WTC11 (cell line): ENCODE results near the gene NDST4. TPM values are rescaled to one million over a fixed set of nuclear protein-coding genes. Genes with fewer than 3 reads are reported as not detected.

ENCODE experiments used
- ATAC-seq: fragments of 200-7000 bp; cut with Tn5 transposase; 2 replicates; pipeline ENCODE4 v1.10.0; 2021; ENCODE audit warnings: mild to moderate bottlenecking, moderate library complexity
- CTCF ChIA-PET: fragments of 300-600 bp; sonication (Branson Sonifier 250); formaldehyde crosslinking; loops from one replicate; lab custom pipeline; 2021; ENCODE audit warnings: antibody characterized with exemption; lab: Charles Lee
- POLR2A ChIA-PET: fragments of 350-600 bp; sonication (Branson Sonifier 250); formaldehyde crosslinking; loops from one replicate; lab custom pipeline; 2021; ENCODE audit warnings: antibody characterized with exemption; lab: Charles Lee
- DNase-seq: peaks from one replicate; pipeline ENCODE4 v3.0.0; 2021; ENCODE audit warnings: low spot score
- H3K27ac Mint-ChIP-seq: 2 replicates; pipeline ENCODE4 v1.8.0; 2021; ENCODE audit warnings: mixed read lengths
- H3K27me3 Mint-ChIP-seq: 2 replicates; pipeline ENCODE4 v1.8.0; 2021; ENCODE audit warnings: low read depth, mild to moderate bottlenecking, moderate library complexity, mixed read lengths
- H3K36me3 Mint-ChIP-seq: 2 replicates; pipeline ENCODE4 v1.8.0; 2021; ENCODE audit warnings: mixed read lengths
- H3K4me1 Mint-ChIP-seq: 2 replicates; pipeline ENCODE4 v1.8.0; 2022; ENCODE audit warnings: mixed read lengths
- H3K4me3 Mint-ChIP-seq: 2 replicates; pipeline ENCODE4 v1.8.0; 2021; ENCODE audit warnings: mild to moderate bottlenecking, moderate library complexity, mixed read lengths
- H3K9me3 Mint-ChIP-seq: 2 replicates; pipeline ENCODE4 v1.8.0; 2021; ENCODE audit warnings: mixed read lengths
- KAT7 ChIP-seq: sonication (generic); formaldehyde crosslinking; IDR thresholded peaks from 2 replicates; pipeline ENCODE4 v1.8.1; 2023; ENCODE audit warnings: missing genetic modification reagents, mild to moderate bottlenecking, borderline replicate concordance
- OVOL2 ChIP-seq: fragments of 250-450 bp; sonication (Bioruptor Pico); IDR thresholded peaks from 2 replicates; pipeline ENCODE4 v1.9.0; 2021; ENCODE audit warnings: mild to moderate bottlenecking, borderline replicate concordance
- SP1 ChIP-seq: sonication (generic); formaldehyde crosslinking; conservative IDR thresholded peaks from 2 replicates; pipeline ENCODE4 v1.8.1; 2022; ENCODE audit warnings: missing genetic modification reagents
- TEAD1 ChIP-seq: sonication (generic); formaldehyde crosslinking; IDR thresholded peaks from 2 replicates; pipeline ENCODE4 v1.8.0; 2022; ENCODE audit warnings: mild to moderate bottlenecking, missing genetic modification reagents
- total RNA-seq: library from RNA; stranded (reverse); gene quantifications from 3 replicates; pipeline ENCODE4 v1.2.3, GENCODE V29; 2021
- TF ChIP-seq, protein P1 (sequence below): sonication (generic); formaldehyde crosslinking; IDR thresholded peaks from 2 replicates; pipeline ENCODE4 v1.8.0; 2023; ENCODE audit warnings: missing genetic modification reagents, mild to moderate bottlenecking, borderline replicate concordance
- TF ChIP-seq, protein P2 (sequence below): sonication (generic); formaldehyde crosslinking; IDR thresholded peaks from 2 replicates; pipeline ENCODE4 v1.8.1; 2022; ENCODE audit warnings: missing genetic modification reagents, borderline replicate concordance
- TF ChIP-seq, protein P3 (sequence below): fragments of 200-600 bp; IDR thresholded peaks from 2 replicates; pipeline ENCODE4 v1.8.0; 2022; ENCODE audit warnings: antibody characterized with exemption
- TF ChIP-seq, protein P4 (sequence below): fragments of 250-450 bp; sonication (Bioruptor Pico); conservative IDR thresholded peaks from 2 replicates; pipeline ENCODE4 v1.9.0; 2021; ENCODE audit warnings: mild to moderate bottlenecking
- TF ChIP-seq, protein P5 (sequence below): sonication (generic); formaldehyde crosslinking; conservative IDR thresholded peaks from 2 replicates; pipeline ENCODE4 v1.8.1; 2023; ENCODE audit warnings: mild to moderate bottlenecking, low read depth, missing genetic modification reagents, moderate library complexity

NDST4 gene
- total RNA-seq, 1 experiment from 2014 or later = not detected

DNA sequence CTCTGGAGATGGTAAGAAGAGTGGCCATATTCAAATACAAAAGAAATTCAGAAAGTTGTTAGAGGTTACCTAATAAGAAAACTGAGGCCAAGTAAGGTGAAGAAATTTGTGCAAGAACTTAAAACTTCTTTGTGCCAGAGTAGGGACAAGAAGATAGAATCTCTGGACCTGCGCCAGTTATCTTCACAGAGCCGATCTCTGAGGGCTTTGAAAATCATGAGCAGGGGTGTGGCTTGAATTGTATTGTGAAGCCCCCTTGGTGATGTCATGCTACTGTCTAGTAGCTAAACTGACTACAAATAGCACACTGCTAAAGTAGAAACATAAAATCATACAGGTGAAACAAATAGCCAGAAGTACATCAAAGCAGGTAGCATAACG lies 330.2 kb downstream of the NDST4 start (continued):
- TF ChIP-seq, protein P1, sequence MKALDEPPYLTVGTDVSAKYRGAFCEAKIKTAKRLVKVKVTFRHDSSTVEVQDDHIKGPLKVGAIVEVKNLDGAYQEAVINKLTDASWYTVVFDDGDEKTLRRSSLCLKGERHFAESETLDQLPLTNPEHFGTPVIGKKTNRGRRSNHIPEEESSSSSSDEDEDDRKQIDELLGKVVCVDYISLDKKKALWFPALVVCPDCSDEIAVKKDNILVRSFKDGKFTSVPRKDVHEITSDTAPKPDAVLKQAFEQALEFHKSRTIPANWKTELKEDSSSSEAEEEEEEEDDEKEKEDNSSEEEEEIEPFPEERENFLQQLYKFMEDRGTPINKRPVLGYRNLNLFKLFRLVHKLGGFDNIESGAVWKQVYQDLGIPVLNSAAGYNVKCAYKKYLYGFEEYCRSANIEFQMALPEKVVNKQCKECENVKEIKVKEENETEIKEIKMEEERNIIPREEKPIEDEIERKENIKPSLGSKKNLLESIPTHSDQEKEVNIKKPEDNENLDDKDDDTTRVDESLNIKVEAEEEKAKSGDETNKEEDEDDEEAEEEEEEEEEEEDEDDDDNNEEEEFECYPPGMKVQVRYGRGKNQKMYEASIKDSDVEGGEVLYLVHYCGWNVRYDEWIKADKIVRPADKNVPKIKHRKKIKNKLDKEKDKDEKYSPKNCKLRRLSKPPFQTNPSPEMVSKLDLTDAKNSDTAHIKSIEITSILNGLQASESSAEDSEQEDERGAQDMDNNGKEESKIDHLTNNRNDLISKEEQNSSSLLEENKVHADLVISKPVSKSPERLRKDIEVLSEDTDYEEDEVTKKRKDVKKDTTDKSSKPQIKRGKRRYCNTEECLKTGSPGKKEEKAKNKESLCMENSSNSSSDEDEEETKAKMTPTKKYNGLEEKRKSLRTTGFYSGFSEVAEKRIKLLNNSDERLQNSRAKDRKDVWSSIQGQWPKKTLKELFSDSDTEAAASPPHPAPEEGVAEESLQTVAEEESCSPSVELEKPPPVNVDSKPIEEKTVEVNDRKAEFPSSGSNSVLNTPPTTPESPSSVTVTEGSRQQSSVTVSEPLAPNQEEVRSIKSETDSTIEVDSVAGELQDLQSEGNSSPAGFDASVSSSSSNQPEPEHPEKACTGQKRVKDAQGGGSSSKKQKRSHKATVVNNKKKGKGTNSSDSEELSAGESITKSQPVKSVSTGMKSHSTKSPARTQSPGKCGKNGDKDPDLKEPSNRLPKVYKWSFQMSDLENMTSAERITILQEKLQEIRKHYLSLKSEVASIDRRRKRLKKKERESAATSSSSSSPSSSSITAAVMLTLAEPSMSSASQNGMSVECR (CRISPR knock-in tag) = no peak
- TF ChIP-seq KAT7 (CRISPR knock-in tag) = no peak

DNA sequence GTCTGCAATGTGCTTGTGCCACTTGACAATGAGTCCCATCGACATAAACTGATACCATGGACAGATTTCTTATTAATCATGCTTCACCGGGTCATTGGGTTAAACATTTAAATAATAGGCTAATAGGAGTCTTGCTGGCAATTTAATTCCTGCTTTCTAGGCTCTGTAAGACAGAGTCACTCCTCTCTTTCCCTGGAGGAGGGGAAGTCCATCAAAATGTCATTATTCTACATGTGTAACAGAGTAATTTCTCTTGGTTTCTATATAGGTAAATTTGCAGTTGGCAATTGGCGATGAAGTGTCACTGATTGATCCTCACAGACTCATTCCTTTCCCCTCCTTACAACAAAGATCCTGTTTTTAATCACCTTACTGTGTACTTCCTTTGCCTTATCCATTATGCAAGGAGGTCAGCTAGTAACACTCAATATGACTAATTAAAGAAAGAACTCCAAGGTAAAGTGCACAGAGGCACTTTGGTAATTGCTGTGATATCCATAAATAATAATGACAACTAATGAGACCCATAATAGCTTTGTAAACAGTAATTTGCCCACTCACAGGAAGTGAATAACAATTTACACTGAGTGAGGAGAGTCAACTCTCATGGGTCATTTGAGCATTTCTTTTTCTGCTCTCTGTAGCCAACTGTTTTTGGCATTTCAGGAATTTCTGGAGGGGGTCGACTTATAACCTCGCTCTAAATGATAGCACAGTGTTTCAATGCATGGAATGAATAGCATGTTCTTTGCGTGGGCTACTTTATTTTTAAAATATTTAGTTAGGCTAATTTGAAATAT lies 330.8 kb downstream of the NDST4 start:
- no peak overlapping the region for H3K4me3 Mint-ChIP-seq
- H3K36me3 Mint-ChIP-seq = no peaks in the 10 kb centered on the region
- no peak for DNase-seq
- no peaks in the 10 kb centered on the region for H3K27me3 Mint-ChIP-seq
- peak overlapping the region; percentile 36 for H3K27ac Mint-ChIP-seq
- POLR2A ChIA-PET = no interaction called here
- H3K9me3 Mint-ChIP-seq = no peaks in the 10 kb centered on the region
- peak; percentile 81 for ATAC-seq
- 0 out of 2 replicates have a peak, but pooled peaks have one; percentile 16 for TF ChIP-seq SP1 (CRISPR knock-in tag)
- TF ChIP-seq, protein P2, sequence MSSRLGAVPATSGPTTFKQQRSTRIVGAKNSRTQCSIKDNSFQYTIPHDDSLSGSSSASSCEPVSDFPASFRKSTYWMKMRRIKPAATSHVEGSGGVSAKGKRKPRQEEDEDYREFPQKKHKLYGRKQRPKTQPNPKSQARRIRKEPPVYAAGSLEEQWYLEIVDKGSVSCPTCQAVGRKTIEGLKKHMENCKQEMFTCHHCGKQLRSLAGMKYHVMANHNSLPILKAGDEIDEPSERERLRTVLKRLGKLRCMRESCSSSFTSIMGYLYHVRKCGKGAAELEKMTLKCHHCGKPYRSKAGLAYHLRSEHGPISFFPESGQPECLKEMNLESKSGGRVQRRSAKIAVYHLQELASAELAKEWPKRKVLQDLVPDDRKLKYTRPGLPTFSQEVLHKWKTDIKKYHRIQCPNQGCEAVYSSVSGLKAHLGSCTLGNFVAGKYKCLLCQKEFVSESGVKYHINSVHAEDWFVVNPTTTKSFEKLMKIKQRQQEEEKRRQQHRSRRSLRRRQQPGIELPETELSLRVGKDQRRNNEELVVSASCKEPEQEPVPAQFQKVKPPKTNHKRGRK (CRISPR knock-in tag) = no peak
- CTCF ChIA-PET = no interaction called here
- H3K4me1 Mint-ChIP-seq = peaks cover 20% of the 10 kb centered on the region

DNA sequence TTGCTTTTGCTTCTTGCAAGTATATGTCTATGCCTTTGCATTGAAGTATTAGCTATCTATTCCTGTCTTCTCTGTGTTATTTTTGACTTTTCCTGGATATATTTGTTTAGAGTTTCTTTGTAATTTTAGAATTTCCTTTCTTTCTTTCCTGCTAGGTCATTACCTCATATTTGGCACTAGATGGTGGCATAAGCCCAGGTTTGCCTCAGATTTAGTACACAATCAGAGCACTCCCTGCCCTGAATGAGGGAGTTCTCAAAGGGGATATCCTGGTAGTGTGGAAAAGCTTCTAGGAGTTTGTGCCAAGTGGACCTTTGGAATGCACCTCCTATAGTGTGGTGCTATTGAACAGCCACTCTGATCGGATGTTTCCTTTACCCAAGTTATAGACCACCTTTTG lies 333.2 kb downstream of the NDST4 start:
- DNase-seq (no peak), ATAC-seq (peak; percentile 86)
- POLR2A ChIA-PET = no interaction called here
- Mint-ChIP-seq H3K4me1 (peaks cover 32% of the 10 kb centered on the region), H3K27ac (no peak overlapping the region), H3K9me3 (no peaks in the 10 kb centered on the region), H3K4me3 (no peak overlapping the region), H3K36me3 (no peaks in the 10 kb centered on the region)
- TF ChIP-seq TEAD1 = peak; percentile 66; the same call in 1 of the 2 replicates
- TF ChIP-seq, protein P3, sequence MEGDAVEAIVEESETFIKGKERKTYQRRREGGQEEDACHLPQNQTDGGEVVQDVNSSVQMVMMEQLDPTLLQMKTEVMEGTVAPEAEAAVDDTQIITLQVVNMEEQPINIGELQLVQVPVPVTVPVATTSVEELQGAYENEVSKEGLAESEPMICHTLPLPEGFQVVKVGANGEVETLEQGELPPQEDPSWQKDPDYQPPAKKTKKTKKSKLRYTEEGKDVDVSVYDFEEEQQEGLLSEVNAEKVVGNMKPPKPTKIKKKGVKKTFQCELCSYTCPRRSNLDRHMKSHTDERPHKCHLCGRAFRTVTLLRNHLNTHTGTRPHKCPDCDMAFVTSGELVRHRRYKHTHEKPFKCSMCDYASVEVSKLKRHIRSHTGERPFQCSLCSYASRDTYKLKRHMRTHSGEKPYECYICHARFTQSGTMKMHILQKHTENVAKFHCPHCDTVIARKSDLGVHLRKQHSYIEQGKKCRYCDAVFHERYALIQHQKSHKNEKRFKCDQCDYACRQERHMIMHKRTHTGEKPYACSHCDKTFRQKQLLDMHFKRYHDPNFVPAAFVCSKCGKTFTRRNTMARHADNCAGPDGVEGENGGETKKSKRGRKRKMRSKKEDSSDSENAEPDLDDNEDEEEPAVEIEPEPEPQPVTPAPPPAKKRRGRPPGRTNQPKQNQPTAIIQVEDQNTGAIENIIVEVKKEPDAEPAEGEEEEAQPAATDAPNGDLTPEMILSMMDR = peak; percentile 25; the same call in 1 of the 2 replicates
- TF ChIP-seq, protein P4, sequence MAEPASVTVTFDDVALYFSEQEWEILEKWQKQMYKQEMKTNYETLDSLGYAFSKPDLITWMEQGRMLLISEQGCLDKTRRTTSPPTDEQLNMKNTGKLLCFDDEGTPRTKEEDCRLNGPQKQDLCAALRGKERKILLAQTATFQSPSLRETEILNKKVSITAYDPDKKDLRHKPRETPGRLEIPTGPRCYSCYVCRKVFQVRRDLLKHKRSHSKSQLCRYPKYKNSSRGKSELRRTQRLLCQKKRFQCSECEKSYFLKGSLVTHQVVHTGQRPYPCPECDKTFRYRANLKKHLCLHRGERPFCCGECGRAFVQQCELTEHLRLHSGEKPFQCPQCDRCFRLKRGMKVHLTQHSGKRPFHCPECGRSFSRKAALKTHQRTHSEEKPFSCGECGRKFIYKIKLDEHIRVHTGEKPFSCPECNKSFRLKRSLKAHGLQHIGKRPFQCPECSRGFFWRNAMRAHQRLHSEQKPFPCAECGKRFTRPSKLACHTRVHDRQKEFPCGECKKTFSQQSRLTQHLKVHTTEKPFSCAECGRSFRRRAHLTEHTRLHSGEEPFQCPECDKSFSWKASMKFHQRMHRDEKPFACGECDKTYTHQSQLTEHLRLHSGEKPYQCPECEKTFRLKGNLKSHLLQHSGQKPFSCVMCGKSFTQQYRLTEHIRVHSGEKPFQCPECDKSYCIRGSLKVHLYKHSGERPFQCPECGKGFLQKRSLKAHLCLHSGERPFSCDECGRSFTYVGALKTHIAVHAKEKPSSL (CRISPR knock-in tag) = no peak
- TF ChIP-seq, protein P5, sequence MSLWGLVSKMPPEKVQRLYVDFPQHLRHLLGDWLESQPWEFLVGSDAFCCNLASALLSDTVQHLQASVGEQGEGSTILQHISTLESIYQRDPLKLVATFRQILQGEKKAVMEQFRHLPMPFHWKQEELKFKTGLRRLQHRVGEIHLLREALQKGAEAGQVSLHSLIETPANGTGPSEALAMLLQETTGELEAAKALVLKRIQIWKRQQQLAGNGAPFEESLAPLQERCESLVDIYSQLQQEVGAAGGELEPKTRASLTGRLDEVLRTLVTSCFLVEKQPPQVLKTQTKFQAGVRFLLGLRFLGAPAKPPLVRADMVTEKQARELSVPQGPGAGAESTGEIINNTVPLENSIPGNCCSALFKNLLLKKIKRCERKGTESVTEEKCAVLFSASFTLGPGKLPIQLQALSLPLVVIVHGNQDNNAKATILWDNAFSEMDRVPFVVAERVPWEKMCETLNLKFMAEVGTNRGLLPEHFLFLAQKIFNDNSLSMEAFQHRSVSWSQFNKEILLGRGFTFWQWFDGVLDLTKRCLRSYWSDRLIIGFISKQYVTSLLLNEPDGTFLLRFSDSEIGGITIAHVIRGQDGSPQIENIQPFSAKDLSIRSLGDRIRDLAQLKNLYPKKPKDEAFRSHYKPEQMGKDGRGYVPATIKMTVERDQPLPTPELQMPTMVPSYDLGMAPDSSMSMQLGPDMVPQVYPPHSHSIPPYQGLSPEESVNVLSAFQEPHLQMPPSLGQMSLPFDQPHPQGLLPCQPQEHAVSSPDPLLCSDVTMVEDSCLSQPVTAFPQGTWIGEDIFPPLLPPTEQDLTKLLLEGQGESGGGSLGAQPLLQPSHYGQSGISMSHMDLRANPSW (CRISPR knock-in tag) = no peak
- TF ChIP-seq OVOL2 (CRISPR knock-in tag) = no peak
- TF ChIP-seq, all 79 proteins: peak for 2
- no peaks in the 10 kb centered on the region for H3K27me3 Mint-ChIP-seq
- CTCF ChIA-PET = interaction anchor here (0.7 to 1.2 kb wide), 9 partner anchors 9 to 551 kb away, joined by 3 to 13 read pairs (median 3); partner anchors contain the start of gene NDST4
